ENCODE measurements around the gene NNT. TPM values are rescaled to one million over a fixed set of nuclear protein-coding genes. Genes with fewer than 3 reads are reported as not detected.

Gene NNT
- total and polyA plus RNA-seq, 9 of the 15 experiments (the other 6 are each of a cell fraction or from before 2014, with no cell fraction given), result 21.9 to 68.6 (median 42.2) TPM

DNA sequence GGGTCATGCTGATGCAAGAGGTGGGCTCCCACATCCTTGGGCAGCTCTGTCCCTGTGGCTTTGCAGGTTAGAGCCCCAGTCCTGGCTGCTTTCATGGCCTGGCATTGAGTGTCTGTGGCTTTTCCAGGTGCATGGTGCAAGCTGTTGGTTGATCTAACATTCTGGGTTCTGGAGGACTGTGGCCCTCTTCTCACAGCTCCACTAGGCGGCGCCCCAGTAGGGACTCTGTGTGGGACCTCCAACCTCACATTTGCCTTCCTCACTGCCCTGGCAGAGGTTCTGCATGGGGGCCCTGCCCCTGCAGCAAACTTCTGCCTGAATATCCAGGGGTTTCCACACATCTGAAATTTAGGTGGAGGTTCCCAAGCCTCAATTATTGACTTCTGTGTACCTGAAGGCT is 150.1 kb downstream of the NNT start (continued):
- peak in 1 of 2 experiments; percentile 58; a peak in 2 of 4 replicates for TF ChIP-seq RAD21 (CRISPR knock-in tag; conservative IDR thresholded peaks at IDR 0.05 in 1 of 2, IDR thresholded peaks at IDR 0.05 in 1 of 2)

Other genes with a start within 250 kb of the NNT start
- not detected in 2 replicates for gene CCL28, start 190.8 kb upstream of the NNT start, total RNA-seq (2014; rRNA removed)
- gene CCL28, start 190.8 kb upstream of the NNT start, total RNA-seq (2014; rRNA removed; fragmentation: Illumina TruSeq; extraction: Trizol), result not detected in 2 replicates
- gene CCL28, start 190.8 kb upstream of the NNT start, total RNA-seq (2015; rRNA removed; fragmentation: Illumina TruSeq; extraction: Trizol), result not detected in 2 replicates
- gene CCL28, start 190.8 kb upstream of the NNT start, total RNA-seq (2021), result not detected in 2 replicates
- 0.11 TPM in 1 of 2 replicates, not detected in the other for gene CCL28, start 190.8 kb upstream of the NNT start, polyA plus RNA-seq (2011; rRNA removed)
- not detected in 2 replicates for gene CCL28, start 190.8 kb upstream of the NNT start, polyA plus RNA-seq (2014; fragmentation: Illumina TruSeq; extraction: Trizol)
- gene CCL28, start 190.8 kb upstream of the NNT start, polyA plus RNA-seq (2014; fragmentation: Nextera tagmentation; extraction: Ambion mirVana), result not detected
- gene CCL28, start 190.8 kb upstream of the NNT start, polyA plus RNA-seq (2014; rRNA removed), result not detected in 2 replicates
- 8.1 and 11.3 TPM in 2 replicates for gene TMEM267, start 119.3 kb upstream of the NNT start, total RNA-seq (2014; rRNA removed)
- 17.8 and 21.2 TPM in 2 replicates for gene TMEM267, start 119.3 kb upstream of the NNT start, total RNA-seq (2014; rRNA removed; fragmentation: Illumina TruSeq; extraction: Trizol)
- 12.1 and 13.3 TPM in 2 replicates for gene TMEM267, start 119.3 kb upstream of the NNT start, total RNA-seq (2015; rRNA removed; fragmentation: Illumina TruSeq; extraction: Trizol)
- 19.3 and 19.9 TPM in 2 replicates for gene TMEM267, start 119.3 kb upstream of the NNT start, total RNA-seq (2021)
- gene TMEM267, start 119.3 kb upstream of the NNT start, polyA plus RNA-seq (2011; rRNA removed), result 29.1 and 31.9 TPM in 2 replicates
- gene TMEM267, start 119.3 kb upstream of the NNT start, polyA plus RNA-seq (2014; fragmentation: Illumina TruSeq; extraction: Trizol), result 15.4 and 17.0 TPM in 2 replicates
- 10 to 100 TPM; 51.1 to 61.1 TPM for gene TMEM267, start 119.3 kb upstream of the NNT start, polyA plus RNA-seq (2014; fragmentation: Nextera tagmentation; extraction: Ambion mirVana)
- gene TMEM267, start 119.3 kb upstream of the NNT start, polyA plus RNA-seq (2014; rRNA removed), result 13.2 and 19.1 TPM in 2 replicates
- 13.1 and 13.2 TPM in 2 replicates for gene C5orf34, start 88.0 kb upstream of the NNT start, total RNA-seq (2014; rRNA removed)
- 20.7 and 24.3 TPM in 2 replicates for gene C5orf34, start 88.0 kb upstream of the NNT start, total RNA-seq (2014; rRNA removed; fragmentation: Illumina TruSeq; extraction: Trizol)
- 18.2 and 19.0 TPM in 2 replicates for gene C5orf34, start 88.0 kb upstream of the NNT start, total RNA-seq (2015; rRNA removed; fragmentation: Illumina TruSeq; extraction: Trizol)
- gene C5orf34, start 88.0 kb upstream of the NNT start, total RNA-seq (2021), result 13.8 and 15.7 TPM in 2 replicates
- 28.9 and 32.6 TPM in 2 replicates for gene C5orf34, start 88.0 kb upstream of the NNT start, polyA plus RNA-seq (2011; rRNA removed)
- 19.4 and 23.5 TPM in 2 replicates for gene C5orf34, start 88.0 kb upstream of the NNT start, polyA plus RNA-seq (2014; fragmentation: Illumina TruSeq; extraction: Trizol)
- gene C5orf34, start 88.0 kb upstream of the NNT start, polyA plus RNA-seq (2014; fragmentation: Nextera tagmentation; extraction: Ambion mirVana), result 10 to 100 TPM; 21.4 to 27.8 TPM
- gene C5orf34, start 88.0 kb upstream of the NNT start, polyA plus RNA-seq (2014; rRNA removed), result 18.1 and 18.9 TPM in 2 replicates
- 77.6 and 82.2 TPM in 2 replicates for gene PAIP1, start 46.1 kb upstream of the NNT start, total RNA-seq (2014; rRNA removed)
- 133 and 145 TPM in 2 replicates for gene PAIP1, start 46.1 kb upstream of the NNT start, total RNA-seq (2014; rRNA removed; fragmentation: Illumina TruSeq; extraction: Trizol)
- gene PAIP1, start 46.1 kb upstream of the NNT start, total RNA-seq (2015; rRNA removed; fragmentation: Illumina TruSeq; extraction: Trizol), result 132 and 139 TPM in 2 replicates
- gene PAIP1, start 46.1 kb upstream of the NNT start, total RNA-seq (2021), result 94.5 and 102 TPM in 2 replicates
- 160 and 181 TPM in 2 replicates for gene PAIP1, start 46.1 kb upstream of the NNT start, polyA plus RNA-seq (2011; rRNA removed)
- 107 and 136 TPM in 2 replicates for gene PAIP1, start 46.1 kb upstream of the NNT start, polyA plus RNA-seq (2014; fragmentation: Illumina TruSeq; extraction: Trizol)
- gene PAIP1, start 46.1 kb upstream of the NNT start, polyA plus RNA-seq (2014; fragmentation: Nextera tagmentation; extraction: Ambion mirVana), result 10 to 100 TPM; 51.7 to 56.9 TPM
- 85.5 and 93.1 TPM in 2 replicates for gene PAIP1, start 46.1 kb upstream of the NNT start, polyA plus RNA-seq (2014; rRNA removed)

All from K562 (cell line).